CD4-positive, alpha-beta T cell treated with Interleukin-6 for 4 hours (primary cell): ENCODE measurements around the gene CLEC16A.
"Not testable (repeated sequence)": the region's sequence is repeated elsewhere in the genome, so short reads cannot be mapped to it uniquely, and the experiment has no call there.

Experiments
- DNase-seq: peaks from one replicate; pipeline ENCODE4 v3.0.0-alpha.2; 2020; ENCODE audit warnings: mixed read lengths

Gene CLEC16A

DNA sequence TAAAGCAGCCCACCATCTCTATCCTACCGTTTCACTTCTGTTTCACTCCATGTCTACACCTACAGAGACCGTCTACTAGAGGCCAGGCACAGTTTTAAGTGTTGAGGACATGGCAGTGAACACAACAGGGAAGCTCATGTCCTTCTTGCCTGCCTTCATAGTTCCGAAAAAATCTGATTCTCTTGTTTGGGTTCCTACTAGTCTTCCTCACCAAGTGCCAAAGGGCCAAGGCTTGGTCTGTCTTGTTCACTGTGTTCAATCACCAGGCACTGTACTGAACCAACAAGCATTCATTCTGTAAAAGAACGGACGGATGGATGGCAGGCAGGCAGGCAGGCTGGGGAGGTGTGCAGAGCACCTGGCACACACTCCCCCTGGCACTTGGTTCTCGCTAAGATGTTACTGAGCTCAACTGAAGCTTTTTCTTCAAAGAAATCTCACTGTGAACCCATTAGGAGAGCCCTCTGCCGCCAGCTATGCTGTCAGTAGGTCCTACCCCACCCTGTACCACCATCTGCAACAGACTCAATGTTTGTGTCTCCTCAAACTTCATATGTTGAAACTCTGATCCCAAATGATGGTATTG, 4.6 kb upstream of the CLEC16A start:
- DNase-seq, result no peak

GRCh38 chr16:10940501-10941079, 3.8 kb upstream of the CLEC16A start:
- no peak for DNase-seq

DNA sequence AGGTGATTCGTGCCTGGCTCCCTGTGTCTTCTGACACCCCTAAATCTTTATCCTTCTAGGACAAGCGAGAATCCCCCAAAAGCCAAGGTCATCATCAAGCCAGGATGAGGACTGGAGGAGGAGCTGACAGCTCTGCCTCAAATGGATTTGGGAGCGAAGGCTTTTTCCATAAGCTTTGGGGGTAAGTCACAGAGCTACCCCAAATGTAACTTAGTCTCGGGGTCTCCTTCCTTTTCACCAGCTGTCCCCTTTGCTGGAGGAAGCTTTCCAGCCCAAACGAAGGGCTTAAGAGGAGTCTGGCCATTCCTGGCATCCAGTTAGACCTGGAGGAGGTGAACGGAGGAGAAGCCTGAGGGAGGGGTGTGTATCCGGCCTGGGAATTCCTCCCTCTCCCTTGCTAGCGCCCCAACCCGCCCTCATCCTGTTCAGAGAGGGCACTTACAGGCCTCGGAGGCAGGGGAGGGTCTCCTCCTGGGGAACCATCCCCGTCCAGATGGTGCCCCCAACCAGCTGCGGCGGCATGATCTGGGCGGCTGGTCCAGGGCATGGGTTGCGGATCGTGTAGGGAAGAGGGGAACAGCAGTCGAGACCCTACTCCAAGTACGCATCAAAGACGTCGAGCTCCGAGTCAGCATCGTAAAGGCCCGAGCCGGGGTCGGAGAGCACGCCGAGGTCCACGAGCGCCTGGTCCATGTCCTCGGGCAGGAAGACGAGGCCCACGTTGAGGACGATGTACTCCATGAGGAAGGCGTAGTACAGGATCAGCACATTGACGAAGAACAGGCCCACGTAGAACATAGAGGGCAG, 3.0 kb upstream of the CLEC16A start:
- peak; percentile 18 for DNase-seq

- DNase-seq, result not testable (repeated sequence)
Observed at GRCh38 chr16:10941935-10942351, 2.4 kb upstream of the CLEC16A start.

- DNase-seq, result peak; percentile 95
Observed at GRCh38 chr16:10942352-10943063, 1.9 kb upstream of the CLEC16A start, which contains the start of gene DEXI. DEXI (minus strand) TSS chr16:10942468; CDS start chr16:10942005, 463 bp downstream.

GRCh38 chr16:10943064-10943353, 1.4 kb upstream of the CLEC16A start:
- no peak for DNase-seq

- no peak for DNase-seq
Observed at GRCh38 chr16:10945065-10945787, 862 bp downstream of the CLEC16A start.

GRCh38 chr16:10946308-10946707, 1.9 kb downstream of the CLEC16A start:
- DNase-seq, result no peak

DNA sequence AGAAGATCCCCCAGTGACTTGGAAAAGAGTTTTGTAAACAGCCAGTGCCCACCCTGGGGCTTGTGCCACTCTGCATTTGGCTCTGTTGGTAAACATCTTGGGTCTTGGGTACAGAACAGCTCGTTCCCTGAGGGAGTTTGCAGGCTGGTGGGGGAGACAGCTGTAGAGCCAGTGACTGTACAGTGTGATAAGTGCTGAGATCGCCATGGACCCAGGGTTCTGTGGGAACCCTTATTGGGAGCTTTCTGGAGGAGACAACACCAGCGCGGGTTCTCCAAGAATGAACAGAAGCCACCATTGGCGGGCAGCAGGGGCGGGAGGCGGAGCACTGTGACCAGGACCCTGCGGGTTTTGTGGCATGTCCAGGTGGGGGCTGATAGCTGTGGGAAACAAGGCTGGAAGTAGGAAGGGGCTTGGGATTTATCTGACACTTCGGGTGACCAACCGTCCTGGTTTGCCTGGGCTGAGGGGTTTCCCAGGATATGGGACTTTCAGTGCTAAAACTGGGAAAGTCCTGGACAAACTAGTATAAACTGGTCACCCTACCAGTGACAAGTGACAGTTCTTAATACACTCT, 2.9 kb downstream of the CLEC16A start:
- no peak for DNase-seq

DNA sequence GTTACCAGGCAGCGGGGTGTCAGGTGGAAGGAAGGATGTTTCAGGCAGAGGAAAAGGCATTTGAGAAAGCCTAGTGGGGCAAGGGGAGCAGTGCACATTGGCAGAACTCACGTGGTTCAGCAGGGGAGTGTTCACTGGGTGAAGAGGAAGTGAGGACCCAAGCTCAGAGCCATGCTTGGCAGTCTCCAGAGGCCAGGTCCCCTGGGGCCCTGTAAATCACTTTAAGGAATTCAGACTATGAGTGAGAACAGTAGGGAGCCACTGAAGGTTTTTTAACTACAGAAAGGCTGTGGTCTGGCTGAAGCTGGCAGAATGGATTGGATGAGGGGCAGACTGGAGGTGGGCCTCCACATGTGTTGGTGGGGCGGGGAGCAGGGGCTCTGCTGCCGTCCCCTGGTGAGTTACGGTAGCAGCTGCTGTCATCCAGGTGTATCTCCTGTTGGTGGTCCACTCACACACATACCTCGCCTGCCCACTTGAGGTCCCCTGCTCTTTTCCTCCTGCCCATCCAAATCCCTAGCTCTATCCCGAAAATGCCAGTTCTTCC, 5.1 kb downstream of the CLEC16A start:
- DNase-seq, result peak; percentile 55

- DNase-seq, result no peak
Observed at GRCh38 chr16:10950393-10950792, 6.0 kb downstream of the CLEC16A start.

- no peak for DNase-seq
Observed at GRCh38 chr16:10951026-10951425, 6.7 kb downstream of the CLEC16A start.

DNA sequence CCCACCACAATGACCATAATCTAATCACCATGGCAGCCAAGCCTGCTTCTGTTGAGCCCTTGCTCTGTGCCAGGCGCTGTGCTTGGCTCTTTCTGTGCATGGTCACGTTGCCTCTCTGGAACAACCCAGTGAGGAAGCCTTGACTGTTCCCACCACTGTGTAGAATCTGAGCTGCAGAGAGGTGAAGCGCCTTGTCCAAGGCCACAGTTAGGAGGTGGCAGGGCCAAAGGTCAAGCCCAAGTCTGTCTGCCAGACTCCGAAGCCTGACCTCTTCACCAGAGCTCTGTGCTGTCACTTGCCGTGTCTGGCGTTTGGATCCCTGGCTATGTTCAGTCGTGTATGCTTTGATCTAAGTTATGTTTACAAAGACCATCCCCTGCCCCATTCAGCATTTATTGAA, 10.5 kb downstream of the CLEC16A start:
- no peak for DNase-seq

DNA sequence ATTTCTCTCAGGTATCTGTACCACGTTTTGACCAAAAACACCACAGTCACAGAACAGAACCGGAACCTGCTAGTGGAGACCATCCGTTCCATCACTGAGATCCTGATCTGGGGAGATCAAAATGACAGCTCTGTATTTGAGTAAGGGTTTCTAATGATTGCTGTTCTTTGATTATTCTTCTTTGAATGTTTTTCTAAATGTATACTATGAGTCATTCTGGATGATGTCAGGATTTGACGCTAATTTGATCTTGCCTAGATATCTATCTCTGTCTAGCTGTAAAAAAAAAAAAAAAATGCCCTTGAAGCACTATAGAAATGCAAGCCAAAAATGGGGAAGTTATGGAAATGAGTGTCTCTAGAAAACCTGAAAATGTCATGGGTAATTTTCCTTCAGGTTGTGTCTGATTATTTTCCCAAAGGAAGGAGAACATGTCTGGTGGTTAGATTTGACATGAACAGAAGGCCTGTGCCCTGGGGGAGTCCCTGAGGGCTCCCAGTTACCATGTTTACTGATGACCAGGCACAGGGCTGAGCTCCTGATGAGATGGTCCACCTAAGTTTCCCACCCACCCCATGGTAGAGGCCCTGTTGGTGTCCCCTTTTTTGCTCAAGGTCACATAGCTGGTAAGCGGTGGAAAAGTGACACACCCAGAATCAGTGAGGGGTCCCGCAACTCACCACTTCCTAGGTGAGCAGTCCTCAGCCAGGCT, 13.6 kb downstream of the CLEC16A start:
- no peak for DNase-seq

DNA sequence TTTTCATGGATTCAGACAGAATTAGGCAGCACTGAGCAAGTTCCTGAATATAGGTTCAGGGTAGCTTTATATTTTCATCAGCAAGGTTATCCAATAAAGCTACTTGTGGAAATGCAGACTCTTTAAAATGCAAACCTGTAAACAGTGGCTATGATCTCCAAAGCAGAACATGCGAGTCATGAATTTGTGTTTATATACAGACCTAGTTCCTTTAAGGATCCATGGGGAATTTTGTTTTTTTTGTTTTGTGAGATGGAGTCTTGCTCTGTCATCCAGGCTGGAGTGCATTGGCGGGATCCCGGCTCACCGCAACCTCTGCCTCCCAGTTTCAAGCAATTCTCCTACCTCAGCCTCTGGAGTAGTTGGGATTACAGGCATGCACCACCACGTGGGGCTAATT, 14.8 kb downstream of the CLEC16A start:
- DNase-seq, result no peak

DNA sequence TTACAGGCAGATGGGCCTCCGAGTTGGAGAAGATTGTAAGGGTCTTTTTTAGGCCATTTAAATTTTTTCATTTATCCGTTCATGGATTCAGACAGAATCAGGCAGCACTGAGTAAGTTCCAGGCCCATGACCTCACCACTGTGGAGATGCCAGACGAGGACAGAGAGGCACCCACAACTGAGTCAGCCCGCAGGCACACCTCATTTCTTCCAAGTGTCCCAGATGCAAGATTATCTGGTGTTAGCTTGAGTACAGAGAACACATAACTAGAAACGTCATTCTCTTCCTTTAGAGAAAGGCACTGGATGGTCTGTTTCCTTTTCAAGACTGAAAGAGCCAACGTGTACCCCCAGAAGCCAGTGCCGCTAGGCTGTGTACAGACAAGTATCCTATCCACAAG, 16.9 kb downstream of the CLEC16A start:
- no peak for DNase-seq

- DNase-seq, result peak; percentile 88
Observed at GRCh38 chr16:10964039-10964890, 19.9 kb downstream of the CLEC16A start.

- DNase-seq, result peak; percentile 70
Observed at GRCh38 chr16:10964891-10965326, 20.5 kb downstream of the CLEC16A start.

DNA sequence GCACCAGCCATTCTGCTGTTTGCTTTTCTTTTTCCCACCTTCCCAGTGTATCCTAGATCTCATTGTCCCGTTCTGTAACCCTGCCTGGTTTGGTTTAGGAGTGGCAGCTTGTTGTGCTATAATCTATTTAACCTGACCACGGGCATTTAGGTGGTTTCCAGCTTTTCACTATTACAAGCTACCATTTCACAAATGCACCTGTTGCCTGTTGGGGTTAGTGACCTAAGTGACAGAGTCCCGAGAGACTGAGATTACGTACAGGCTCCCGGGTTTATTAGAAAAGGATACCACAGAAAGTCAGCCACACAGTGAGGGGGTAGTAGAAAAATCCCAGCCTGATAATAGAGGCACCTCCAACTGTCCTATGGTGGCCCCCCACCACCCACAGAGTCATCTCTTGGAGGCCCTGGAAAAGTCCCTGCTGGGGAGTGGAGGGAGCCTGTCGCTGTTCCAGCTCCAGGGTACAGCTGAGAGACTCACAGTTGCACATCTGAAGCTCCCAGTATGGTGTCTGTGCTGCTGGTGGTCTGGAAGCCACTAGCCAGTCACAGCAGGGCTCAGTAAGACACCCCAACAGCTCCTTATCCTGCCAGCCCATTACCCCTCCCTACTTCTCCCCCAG, 21.2 kb downstream of the CLEC16A start:
- DNase-seq, result no peak

GRCh38 chr16:10966129-10966528, 21.8 kb downstream of the CLEC16A start:
- DNase-seq, result no peak
